Liver (tissue), 9 donors: ENCODE results near the gene SERPINB1. TPM values are rescaled to one million over a fixed set of nuclear protein-coding genes. Genes with fewer than 3 reads are reported as not detected.

Source experiments
- DNase-seq: peaks from one replicate; pipeline ENCODE4 v3.0.0-alpha.2; 2017; ENCODE audit warnings: low spot score
- H3K27ac ChIP-seq, 2 donors: one replicate each; pipeline ENCODE4 v1.7.0; 2013; ENCODE audit warnings: inconsistent platforms in 2 of 2, low read length in 2 of 2, control low read depth in 1 of 2, low read depth in 1 of 2, mild to moderate bottlenecking in 1 of 2
- H3K27me3 ChIP-seq, 4 donors: one replicate each; pipeline versions ENCODE4 v1.6.1 to v1.7.0; 2013; ENCODE audit warnings: low read length in 3 of 4, inconsistent platforms in 1 of 4, mild to moderate bottlenecking in 1 of 4, moderate library complexity in 1 of 4; ENCODE audit not compliant: control insufficient read depth in 4 of 4, insufficient read depth in 4 of 4
- H3K36me3 ChIP-seq, 4 donors: one replicate each; pipeline versions ENCODE4 v1.6.1 to v1.7.0; 2013; ENCODE audit warnings: low read length in 3 of 4, mild to moderate bottlenecking in 3 of 4, low read depth in 1 of 4, moderate library complexity in 1 of 4; ENCODE audit not compliant: control insufficient read depth in 4 of 4, insufficient read depth in 3 of 4
- H3K4me1 ChIP-seq, 4 donors: one replicate each; pipeline versions ENCODE4 v1.6.1 to v1.7.0; 2013; ENCODE audit warnings: low read length in 3 of 4, mild to moderate bottlenecking in 3 of 4, moderate library complexity in 1 of 4; ENCODE audit not compliant: control insufficient read depth in 4 of 4, insufficient read depth in 4 of 4
- H3K4me3 ChIP-seq, 3 donors: one replicate each; pipeline versions ENCODE4 v1.6.1 to v1.7.0; 2013; ENCODE audit warnings: low read length in 3 of 3, control low read depth in 1 of 3, low read depth in 1 of 3, mild to moderate bottlenecking in 1 of 3
- H3K9ac ChIP-seq, 2 donors: one replicate each; pipeline ENCODE4 v1.7.0; 2013; ENCODE audit warnings: low read length in 2 of 2, mild to moderate bottlenecking in 2 of 2, moderate library complexity in 2 of 2, control low read depth in 1 of 2, low read depth in 1 of 2
- H3K9me3 ChIP-seq, 4 donors: one replicate each; pipeline versions ENCODE4 v1.6.1 to v1.7.0; 2013; ENCODE audit warnings: low read length in 3 of 4; ENCODE audit not compliant: control insufficient read depth in 4 of 4
- FOXA1 ChIP-seq: IDR thresholded peaks from 2 replicates; pipeline ENCODE4 v1.6.1; 2016; ENCODE audit warnings: antibody characterized with exemption
- HNF4G ChIP-seq: IDR thresholded peaks from 2 replicates; pipeline ENCODE4 v1.6.1; 2016; ENCODE audit warnings: antibody characterized with exemption
- JUND ChIP-seq, 2 donors: IDR thresholded peaks; 2 replicates each; pipeline ENCODE4 v1.6.1; 2016; ENCODE audit warnings: antibody characterized with exemption in 2 of 2
- NR2F2 ChIP-seq: IDR thresholded peaks from 2 replicates; pipeline ENCODE4 v1.6.1; 2016; ENCODE audit warnings: antibody characterized with exemption
- RAD21 ChIP-seq, 2 donors: IDR thresholded peaks; 2 replicates each; pipeline ENCODE4 v1.6.1; 2016; ENCODE audit warnings: antibody characterized with exemption in 2 of 2, mild to moderate bottlenecking in 2 of 2
- RXRA ChIP-seq, 2 donors: IDR thresholded peaks; 2 replicates each; pipeline ENCODE4 v1.6.1; 2017 to 2018; ENCODE audit warnings: antibody characterized with exemption in 2 of 2, mild to moderate bottlenecking in 1 of 2
- YY1 ChIP-seq: IDR thresholded peaks from 2 replicates; pipeline ENCODE4 v1.6.1; 2016; ENCODE audit warnings: antibody characterized with exemption, mild to moderate bottlenecking
- WGBS: extraction: QIAGEN DNeasy Blood & Tissue Kit; methylation state at CpG from one replicate; pipeline ENCODE4 v1.1.7; 2013; 5-methylcytosine and 5-hydroxymethylcytosine counted together
- polyA plus RNA-seq, 2 donors: library from polyadenylated mRNA; stranded (reverse) in 1 of 2; unstranded in 1 of 2; fragments of 200-250 nt in 1 of 2; fragments of >200 nt in 1 of 2; fragmentation: Nextera tagmentation in 1 of 2; extraction: Ambion mirVana in 1 of 2; gene quantifications; one replicate each; pipeline versions ENCODE4 v1.2.1 to v1.2.3, GENCODE V29; 2013 to 2015
- total RNA-seq, 2 donors: library from RNA; depleted of rRNA; stranded (reverse); fragments of >200 nt; gene quantifications; one replicate each; pipeline ENCODE4 v1.2.3, GENCODE V29; 2014
- TF ChIP-seq, protein P1 (sequence below): IDR thresholded peaks from 2 replicates; pipeline ENCODE4 v1.6.1; 2016; ENCODE audit warnings: antibody characterized with exemption, mild to moderate bottlenecking
- TF ChIP-seq, protein P2 (sequence below): fragments of 150-350 bp; IDR thresholded peaks from 2 replicates; pipeline ENCODE4 v1.5.1; 2017; ENCODE audit warnings: improper control_type of control experiment, low read depth, low read length; ENCODE audit not compliant: missing input control
- TF ChIP-seq, protein P3 (sequence below): IDR thresholded peaks from 2 replicates; pipeline ENCODE4 v1.6.1; 2016; ENCODE audit warnings: antibody characterized with exemption
- donor health status: healthy.
- donor health status: healthy.
- donor health status: healthy.
- donor health status: healthy.
- donor health status: healthy.

SERPINB1 gene
- total and polyA plus RNA-seq, 4 donors, result 12.5 to 34.3 (median 18.6) TPM

DNA sequence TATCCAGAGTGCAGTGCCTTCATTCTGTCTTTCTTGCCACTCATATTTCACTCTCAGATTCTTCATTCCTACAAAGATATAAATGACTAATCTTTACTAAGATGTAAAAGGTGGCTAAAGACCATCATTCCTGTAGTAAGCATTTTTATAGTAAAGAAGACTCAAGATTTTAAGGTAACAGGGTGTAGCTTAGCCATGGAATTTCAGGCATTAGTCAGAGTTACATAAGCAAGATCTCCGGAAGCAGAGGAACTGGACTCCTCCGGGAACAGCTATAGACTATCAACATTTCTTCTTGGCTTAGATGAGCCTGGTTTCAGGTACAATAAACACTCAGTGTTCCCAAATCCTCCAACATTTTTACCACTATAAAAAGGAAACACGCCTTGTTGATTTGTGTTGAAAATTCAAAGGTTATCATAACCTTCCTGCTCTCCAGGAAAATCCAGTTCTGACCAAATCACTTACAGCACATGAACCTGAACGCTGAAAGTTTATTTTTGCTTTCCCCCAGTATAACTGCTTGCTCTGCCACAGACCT, 23.7 kb downstream of the SERPINB1 start:
- Histone ChIP-seq H3K9ac (no peak overlapping the region), H3K27me3 (no peaks in the 10 kb centered on the region), H3K36me3 (no peaks in the 10 kb centered on the region), H3K27ac (peak overlapping the region; percentile 16 to 49), H3K4me3 (no peak overlapping the region), H3K4me1 (no peaks in the 10 kb centered on the region), H3K9me3 (peaks cover 0 to 7% (median 1%) of the 10 kb centered on the region in 4 donors)
- 57% methylated on average over 4 of the region's 4 CpGs for WGBS
- TF ChIP-seq YY1 (no peak), NR2F2 (peak; percentile 69), RAD21 (IDR thresholded peaks at IDR 0.05) (no peak), HNF4G (no peak), JUND (IDR thresholded peaks at IDR 0.05) (no peak)
- TF ChIP-seq, protein P1, sequence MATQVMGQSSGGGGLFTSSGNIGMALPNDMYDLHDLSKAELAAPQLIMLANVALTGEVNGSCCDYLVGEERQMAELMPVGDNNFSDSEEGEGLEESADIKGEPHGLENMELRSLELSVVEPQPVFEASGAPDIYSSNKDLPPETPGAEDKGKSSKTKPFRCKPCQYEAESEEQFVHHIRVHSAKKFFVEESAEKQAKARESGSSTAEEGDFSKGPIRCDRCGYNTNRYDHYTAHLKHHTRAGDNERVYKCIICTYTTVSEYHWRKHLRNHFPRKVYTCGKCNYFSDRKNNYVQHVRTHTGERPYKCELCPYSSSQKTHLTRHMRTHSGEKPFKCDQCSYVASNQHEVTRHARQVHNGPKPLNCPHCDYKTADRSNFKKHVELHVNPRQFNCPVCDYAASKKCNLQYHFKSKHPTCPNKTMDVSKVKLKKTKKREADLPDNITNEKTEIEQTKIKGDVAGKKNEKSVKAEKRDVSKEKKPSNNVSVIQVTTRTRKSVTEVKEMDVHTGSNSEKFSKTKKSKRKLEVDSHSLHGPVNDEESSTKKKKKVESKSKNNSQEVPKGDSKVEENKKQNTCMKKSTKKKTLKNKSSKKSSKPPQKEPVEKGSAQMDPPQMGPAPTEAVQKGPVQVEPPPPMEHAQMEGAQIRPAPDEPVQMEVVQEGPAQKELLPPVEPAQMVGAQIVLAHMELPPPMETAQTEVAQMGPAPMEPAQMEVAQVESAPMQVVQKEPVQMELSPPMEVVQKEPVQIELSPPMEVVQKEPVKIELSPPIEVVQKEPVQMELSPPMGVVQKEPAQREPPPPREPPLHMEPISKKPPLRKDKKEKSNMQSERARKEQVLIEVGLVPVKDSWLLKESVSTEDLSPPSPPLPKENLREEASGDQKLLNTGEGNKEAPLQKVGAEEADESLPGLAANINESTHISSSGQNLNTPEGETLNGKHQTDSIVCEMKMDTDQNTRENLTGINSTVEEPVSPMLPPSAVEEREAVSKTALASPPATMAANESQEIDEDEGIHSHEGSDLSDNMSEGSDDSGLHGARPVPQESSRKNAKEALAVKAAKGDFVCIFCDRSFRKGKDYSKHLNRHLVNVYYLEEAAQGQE, result peak; percentile 59
- TF ChIP-seq, protein P2, sequence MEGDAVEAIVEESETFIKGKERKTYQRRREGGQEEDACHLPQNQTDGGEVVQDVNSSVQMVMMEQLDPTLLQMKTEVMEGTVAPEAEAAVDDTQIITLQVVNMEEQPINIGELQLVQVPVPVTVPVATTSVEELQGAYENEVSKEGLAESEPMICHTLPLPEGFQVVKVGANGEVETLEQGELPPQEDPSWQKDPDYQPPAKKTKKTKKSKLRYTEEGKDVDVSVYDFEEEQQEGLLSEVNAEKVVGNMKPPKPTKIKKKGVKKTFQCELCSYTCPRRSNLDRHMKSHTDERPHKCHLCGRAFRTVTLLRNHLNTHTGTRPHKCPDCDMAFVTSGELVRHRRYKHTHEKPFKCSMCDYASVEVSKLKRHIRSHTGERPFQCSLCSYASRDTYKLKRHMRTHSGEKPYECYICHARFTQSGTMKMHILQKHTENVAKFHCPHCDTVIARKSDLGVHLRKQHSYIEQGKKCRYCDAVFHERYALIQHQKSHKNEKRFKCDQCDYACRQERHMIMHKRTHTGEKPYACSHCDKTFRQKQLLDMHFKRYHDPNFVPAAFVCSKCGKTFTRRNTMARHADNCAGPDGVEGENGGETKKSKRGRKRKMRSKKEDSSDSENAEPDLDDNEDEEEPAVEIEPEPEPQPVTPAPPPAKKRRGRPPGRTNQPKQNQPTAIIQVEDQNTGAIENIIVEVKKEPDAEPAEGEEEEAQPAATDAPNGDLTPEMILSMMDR, result no peak
- no peak for DNase-seq

DNA sequence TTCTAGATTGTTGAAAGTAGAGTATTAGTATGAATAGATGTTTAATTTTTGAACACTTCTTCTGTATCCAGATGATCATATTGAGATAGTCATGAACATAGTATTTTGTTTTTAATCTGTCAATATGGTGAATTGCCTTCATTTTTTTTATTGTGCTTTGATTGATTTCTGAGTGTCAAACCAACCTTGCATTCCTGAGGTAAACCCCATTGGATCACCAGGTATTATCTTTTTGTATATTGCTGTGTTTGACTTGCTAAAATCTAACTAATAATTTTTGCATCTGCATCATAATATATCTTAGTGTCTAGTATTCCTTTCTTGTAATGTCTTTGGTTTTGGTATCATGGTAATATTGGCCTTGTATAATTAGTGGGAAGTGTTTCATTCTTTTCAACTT, 25.5 kb downstream of the SERPINB1 start:
- H3K27me3 ChIP-seq, result no peaks in the 10 kb centered on the region
- no peaks in the 10 kb centered on the region for H3K4me1 ChIP-seq
- H3K9ac ChIP-seq, result no peak overlapping the region
- peaks cover 0 to 7% (median 1%) of the 10 kb centered on the region in 4 donors for H3K9me3 ChIP-seq
- no peaks in the 10 kb centered on the region for H3K36me3 ChIP-seq
- H3K4me3 ChIP-seq, result no peak overlapping the region
- TF ChIP-seq RXRA (IDR thresholded peaks at IDR 0.05), result no peak
- TF ChIP-seq, protein P3, sequence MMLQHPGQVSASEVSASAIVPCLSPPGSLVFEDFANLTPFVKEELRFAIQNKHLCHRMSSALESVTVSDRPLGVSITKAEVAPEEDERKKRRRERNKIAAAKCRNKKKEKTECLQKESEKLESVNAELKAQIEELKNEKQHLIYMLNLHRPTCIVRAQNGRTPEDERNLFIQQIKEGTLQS, result no peak
- H3K27ac ChIP-seq, result no peak overlapping the region
- DNase-seq, result no peak

DNA sequence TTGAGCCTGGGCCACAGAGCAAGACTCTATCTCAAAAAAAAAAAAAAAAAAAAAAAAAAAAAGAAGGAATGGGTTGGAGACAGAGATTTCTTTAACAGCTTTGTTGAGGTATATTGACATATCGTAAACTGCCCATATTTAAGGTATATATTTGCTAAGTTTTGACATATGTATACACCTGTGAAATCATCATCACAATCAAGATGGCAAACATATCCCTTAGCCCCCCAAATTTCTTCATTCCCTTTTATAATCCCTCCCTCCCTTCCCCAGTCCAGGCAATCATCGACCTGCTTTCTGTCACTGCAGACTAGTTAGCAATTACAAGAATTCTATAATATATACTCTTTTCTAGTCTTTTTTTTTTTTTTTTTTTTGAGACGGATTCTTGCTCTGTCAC, 29.0 kb downstream of the SERPINB1 start:
- Histone ChIP-seq H3K9me3 (peaks cover 0 to 7% (median 1%) of the 10 kb centered on the region in 4 donors), H3K9ac (no peak overlapping the region), H3K27ac (no peak overlapping the region), H3K4me3 (no peak overlapping the region), H3K27me3 (no peaks in the 10 kb centered on the region), H3K36me3 (no peaks in the 10 kb centered on the region), H3K4me1 (peaks cover 0 to 2% (median 0%) of the 10 kb centered on the region in 4 donors)
- DNase-seq, result no peak
- 93% methylated on average over 3 of the region's 3 CpGs for WGBS
- TF ChIP-seq, protein P2, result no peak
- TF ChIP-seq RXRA (IDR thresholded peaks at IDR 0.05) (no peak), RAD21 (IDR thresholded peaks at IDR 0.05) (no peak), NR2F2 (no peak), FOXA1 (no peak)
- TF ChIP-seq, protein P3, result no peak
